Osteocyte (in vitro differentiated cells): Measurements from ENCODE around the gene SCFD2. TPM values are rescaled to one million over a fixed set of nuclear protein-coding genes. Genes with fewer than 3 reads are reported as not detected.

Experiments
- DNase-seq: peaks from one replicate; pipeline ENCODE4 v3.0.0; 2021; ENCODE audit warnings: mixed read lengths; ENCODE audit not compliant: unreplicated experiment; ENCODE audit errors: extremely low spot score
- H3K27ac Mint-ChIP-seq: one replicate; pipeline ENCODE4 v1.8.0; 2021; ENCODE audit warnings: mild to moderate bottlenecking, mixed read lengths; ENCODE audit not compliant: unreplicated experiment
- H3K27me3 Mint-ChIP-seq: one replicate; pipeline ENCODE4 v1.8.0; 2021; ENCODE audit warnings: mixed read lengths; ENCODE audit not compliant: unreplicated experiment
- H3K36me3 Mint-ChIP-seq: one replicate; pipeline ENCODE4 v1.8.0; 2021; ENCODE audit warnings: mixed read lengths; ENCODE audit not compliant: unreplicated experiment
- H3K4me1 Mint-ChIP-seq: one replicate; pipeline ENCODE4 v1.8.0; 2021; ENCODE audit warnings: mixed read lengths; ENCODE audit not compliant: unreplicated experiment
- H3K4me3 Mint-ChIP-seq: one replicate; pipeline ENCODE4 v1.8.0; 2021; ENCODE audit warnings: mild to moderate bottlenecking, moderate library complexity, mixed read lengths; ENCODE audit not compliant: unreplicated experiment
- H3K9me3 Mint-ChIP-seq: one replicate; pipeline ENCODE4 v1.8.0; 2021; ENCODE audit warnings: mixed read lengths; ENCODE audit not compliant: unreplicated experiment
- CTCF ChIP-seq: fragments of 200-600 bp; sonication (generic); IDR thresholded peaks from 2 replicates; pipeline ENCODE4 v1.5.0; 2021; ENCODE audit warnings: antibody characterized with exemption, mild to moderate bottlenecking, moderate library complexity
- total RNA-seq: library from RNA; stranded (reverse); gene quantifications from 2 replicates; pipeline ENCODE4 v1.2.1, GENCODE V29; 2021

The SCFD2 gene
- total RNA-seq, 1 donor from 2014 or later: 14.0 TPM

GRCh38 chr4:52915191-52915590, 450.7 kb downstream of the SCFD2 start:
- TF ChIP-seq CTCF: no peak
- H3K4me1 Mint-ChIP-seq: no peaks in the 10 kb centered on the region
- H3K27ac Mint-ChIP-seq: no peak overlapping the region
- DNase-seq: no peak
- no peaks in the 10 kb centered on the region for H3K27me3 Mint-ChIP-seq
- H3K36me3 Mint-ChIP-seq: no peaks in the 10 kb centered on the region
- no peak overlapping the region for H3K4me3 Mint-ChIP-seq
- no peaks in the 10 kb centered on the region for H3K9me3 Mint-ChIP-seq

- Mint-ChIP-seq H3K27me3 (no peaks in the 10 kb centered on the region), H3K9me3 (no peaks in the 10 kb centered on the region), H3K4me1 (no peaks in the 10 kb centered on the region), H3K4me3 (no peak overlapping the region), H3K27ac (no peak overlapping the region), H3K36me3 (no peaks in the 10 kb centered on the region)
- no peak for DNase-seq
- TF ChIP-seq CTCF: no peak
Observed at GRCh38 chr4:52914051-52914605, 451.7 kb downstream of the SCFD2 start.

- no peak overlapping the region for H3K4me3 Mint-ChIP-seq
- H3K27me3 Mint-ChIP-seq: no peaks in the 10 kb centered on the region
- H3K4me1 Mint-ChIP-seq: no peaks in the 10 kb centered on the region
- H3K27ac Mint-ChIP-seq: no peak overlapping the region
- no peaks in the 10 kb centered on the region for H3K9me3 Mint-ChIP-seq
- H3K36me3 Mint-ChIP-seq: no peaks in the 10 kb centered on the region
- no peak for DNase-seq
- no peak for TF ChIP-seq CTCF
Observed at GRCh38 chr4:52912608-52913007, 453.3 kb downstream of the SCFD2 start.

- no peak overlapping the region for H3K27ac Mint-ChIP-seq
- peak; percentile 68 for TF ChIP-seq CTCF
- no peaks in the 10 kb centered on the region for H3K4me1 Mint-ChIP-seq
- H3K9me3 Mint-ChIP-seq: no peaks in the 10 kb centered on the region
- no peaks in the 10 kb centered on the region for H3K36me3 Mint-ChIP-seq
- no peak overlapping the region for H3K4me3 Mint-ChIP-seq
- DNase-seq: no peak
- no peaks in the 10 kb centered on the region for H3K27me3 Mint-ChIP-seq
Observed at GRCh38 chr4:52911684-52912294, 454.1 kb downstream of the SCFD2 start.

GRCh38 chr4:52910115-52910514, 455.7 kb downstream of the SCFD2 start:
- Mint-ChIP-seq H3K4me3 (no peak overlapping the region), H3K36me3 (no peaks in the 10 kb centered on the region), H3K4me1 (no peaks in the 10 kb centered on the region), H3K27ac (no peak overlapping the region), H3K9me3 (no peaks in the 10 kb centered on the region), H3K27me3 (no peaks in the 10 kb centered on the region)
- no peak for DNase-seq
- no peak for TF ChIP-seq CTCF
